DLD1 (cell line): ENCODE measurements around the gene MYO15A.

Source experiments
- in situ Hi-C: cut with HindIII; loops from 2 replicates; pipeline ENCODE4 v1.10.0; 2017; ENCODE audit warnings: low sequenced_read_pairs

Gene MYO15A

GRCh38 chr17:18156171-18156975 is 47.8 kb downstream of the MYO15A start:
- in situ Hi-C loops, result no loop called here

DNA sequence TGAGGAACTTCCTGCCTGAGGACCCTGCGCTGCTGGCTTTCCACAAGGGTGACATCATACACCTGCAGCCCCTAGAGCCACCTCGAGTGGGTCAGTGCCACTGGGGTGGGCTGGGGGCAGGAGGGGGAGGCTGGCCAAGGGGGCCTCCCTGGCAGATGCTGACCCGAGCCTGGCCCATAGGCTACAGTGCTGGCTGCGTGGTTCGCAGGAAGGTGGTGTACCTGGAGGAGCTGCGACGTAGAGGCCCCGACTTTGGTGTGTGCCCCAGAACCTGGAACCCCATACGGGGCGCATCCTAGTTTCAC is 48.4 kb downstream of the MYO15A start:
- in situ Hi-C loops, result no loop called here

GRCh38 chr17:18157354-18157985 is 48.9 kb downstream of the MYO15A start:
- in situ Hi-C loops, result no loop called here

DNA sequence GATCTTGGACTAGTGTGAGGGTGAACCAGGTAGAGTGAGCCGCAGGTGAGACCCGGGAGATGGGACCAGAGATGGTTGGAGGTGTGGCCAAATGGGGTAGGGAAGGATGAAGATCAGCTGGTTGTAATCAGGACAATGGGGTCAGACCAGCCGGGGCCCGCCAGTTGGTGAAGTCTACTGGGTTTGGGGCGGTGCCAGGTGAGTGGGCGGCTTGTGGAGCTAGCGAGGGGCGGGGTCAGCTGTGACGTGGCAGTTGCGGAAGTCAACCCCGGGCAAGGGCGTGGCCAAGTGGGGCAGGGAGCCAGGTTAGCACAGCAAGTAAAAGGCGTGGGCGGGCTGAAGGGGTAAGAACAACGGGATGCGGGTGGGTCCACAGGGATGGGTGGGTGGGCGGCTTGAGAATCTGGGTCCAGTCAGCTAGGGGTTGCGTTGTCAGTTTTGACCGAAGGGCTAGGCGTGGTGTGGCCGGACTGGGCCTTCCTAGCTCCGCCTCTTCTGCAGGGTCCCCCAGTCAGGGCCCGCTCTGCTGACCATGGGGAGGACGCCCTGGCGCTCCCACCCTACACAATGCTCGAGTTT is 49.6 kb downstream of the MYO15A start:
- in situ Hi-C loops, result no loop called here

DNA sequence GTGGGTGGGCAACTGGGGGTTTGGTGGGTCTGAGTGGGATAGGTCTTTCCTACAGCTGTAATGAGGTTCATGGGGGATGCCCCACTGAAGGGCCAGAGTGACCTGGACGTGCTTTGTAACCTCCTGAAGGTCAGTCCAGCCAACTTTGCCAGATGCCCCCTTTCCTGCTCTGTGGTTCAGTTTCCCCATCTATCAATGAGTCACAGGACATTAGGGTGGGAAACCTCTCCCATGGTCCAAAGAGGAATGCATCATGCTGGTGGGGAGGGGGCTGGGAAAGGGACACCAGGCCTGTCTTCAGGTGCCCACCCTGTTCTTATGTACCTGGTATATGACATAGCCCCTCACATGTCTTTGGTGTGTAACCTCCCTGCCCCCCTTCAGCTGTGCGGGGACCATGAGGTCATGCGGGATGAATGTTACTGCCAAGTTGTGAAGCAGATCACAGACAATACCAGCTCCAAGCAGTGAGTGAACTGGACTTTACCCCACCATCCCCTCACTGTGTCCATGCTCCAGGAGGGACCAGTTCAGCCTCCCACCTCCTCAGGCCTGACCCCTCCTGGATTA is 51.1 kb downstream of the MYO15A start:
- in situ Hi-C loops, result no loop called here

GRCh38 chr17:18160128-18160856 is 51.7 kb downstream of the MYO15A start:
- in situ Hi-C loops, result no loop called here

DNA sequence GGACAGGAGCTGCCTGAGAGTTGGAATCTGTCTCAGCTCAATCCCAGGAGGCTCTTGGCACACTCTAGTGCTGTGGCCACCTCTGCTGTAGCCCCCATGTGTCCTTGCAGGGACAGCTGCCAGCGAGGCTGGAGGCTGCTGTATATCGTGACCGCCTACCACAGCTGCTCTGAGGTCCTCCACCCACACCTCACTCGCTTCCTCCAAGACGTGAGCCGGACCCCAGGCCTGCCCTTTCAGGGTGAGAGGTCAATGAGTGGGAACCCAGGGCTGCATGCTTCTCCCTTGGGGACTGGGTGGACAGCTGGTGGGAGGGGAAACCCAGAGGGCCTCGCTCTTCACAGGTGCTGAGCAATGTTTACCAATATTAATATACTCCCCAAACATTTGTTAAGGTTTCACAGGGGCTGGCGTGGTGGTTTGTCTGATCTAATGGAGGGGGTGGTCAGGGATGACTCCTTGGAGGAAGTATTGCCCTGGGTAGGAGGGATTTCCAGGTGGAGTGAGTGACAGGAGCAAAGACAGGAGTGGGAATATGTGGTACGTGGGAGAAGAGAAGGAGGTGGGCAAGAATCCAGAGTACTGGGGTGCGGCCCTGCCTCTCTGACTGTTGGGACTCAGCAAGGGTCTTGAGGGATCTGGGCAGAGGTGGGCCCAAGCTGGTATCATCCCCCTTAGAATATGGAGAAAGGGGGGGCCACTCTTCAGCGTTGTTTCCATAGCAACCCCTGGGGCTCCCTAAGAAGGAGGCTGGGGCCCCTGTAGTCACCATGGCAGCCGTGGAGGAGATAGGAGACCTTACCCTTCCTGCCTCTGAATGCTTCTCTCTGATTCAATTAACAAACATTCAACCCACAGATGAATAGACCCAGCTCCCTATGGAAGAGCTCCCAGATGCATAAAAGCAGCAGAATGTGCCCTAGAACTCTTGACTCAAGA is 52.9 kb downstream of the MYO15A start:
- in situ Hi-C loops, result no loop called here

GRCh38 chr17:18163547-18163946 is 55.0 kb downstream of the MYO15A start:
- in situ Hi-C loops, result no loop called here

DNA sequence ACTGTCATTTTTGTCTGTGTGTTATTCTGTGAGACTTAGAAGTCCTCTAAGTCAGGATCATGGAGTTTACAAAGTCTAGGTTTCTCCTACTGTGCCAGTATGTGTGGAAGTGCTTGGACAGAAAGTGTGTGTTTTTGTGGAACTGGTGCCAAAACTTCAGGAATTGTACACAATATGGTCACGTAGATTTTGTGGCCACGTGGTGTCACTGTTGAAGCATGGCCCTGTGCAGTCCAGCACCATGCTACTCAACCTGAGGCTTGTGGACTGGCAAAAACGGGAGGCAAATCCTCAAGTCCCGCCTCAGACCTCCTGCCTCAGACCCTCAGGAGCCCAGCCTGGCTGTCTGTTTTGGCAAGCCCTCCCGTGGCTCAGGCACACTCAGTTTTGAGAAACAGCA is 58.3 kb downstream of the MYO15A start:
- in situ Hi-C loops, result no loop called here

- in situ Hi-C loops, result no loop called here
Observed at GRCh38 chr17:18167421-18167820, 58.9 kb downstream of the MYO15A start.

GRCh38 chr17:18172531-18173278 is 64.1 kb downstream of the MYO15A start:
- in situ Hi-C loops, result no loop called here

- in situ Hi-C loops, result no loop called here
Observed at GRCh38 chr17:18173740-18174139, 65.2 kb downstream of the MYO15A start.

DNA sequence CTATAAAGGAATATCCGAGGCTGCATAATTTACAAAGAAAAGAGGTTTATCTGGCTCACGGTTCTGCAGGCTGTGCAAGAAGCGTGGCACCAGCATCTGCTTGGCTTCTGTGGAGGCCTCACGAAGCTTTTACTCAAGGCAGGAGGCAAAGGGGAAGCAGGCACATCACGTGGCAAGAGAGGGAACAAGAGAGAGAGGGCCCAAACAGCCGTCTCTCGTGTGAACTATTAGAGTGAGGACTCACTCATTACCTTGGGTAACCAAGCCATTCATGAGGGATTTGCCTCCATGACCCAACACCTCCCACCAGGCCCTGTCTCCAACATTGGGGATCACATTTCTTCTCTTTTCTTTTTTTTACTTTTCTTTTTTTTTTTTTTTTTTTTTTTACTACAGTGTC is 67.6 kb downstream of the MYO15A start:
- in situ Hi-C loops, result no loop called here

- in situ Hi-C loops, result no loop called here
Observed at GRCh38 chr17:18177133-18177532, 68.6 kb downstream of the MYO15A start.

GRCh38 chr17:18177722-18178121 is 69.2 kb downstream of the MYO15A start:
- in situ Hi-C loops, result no loop called here

DNA sequence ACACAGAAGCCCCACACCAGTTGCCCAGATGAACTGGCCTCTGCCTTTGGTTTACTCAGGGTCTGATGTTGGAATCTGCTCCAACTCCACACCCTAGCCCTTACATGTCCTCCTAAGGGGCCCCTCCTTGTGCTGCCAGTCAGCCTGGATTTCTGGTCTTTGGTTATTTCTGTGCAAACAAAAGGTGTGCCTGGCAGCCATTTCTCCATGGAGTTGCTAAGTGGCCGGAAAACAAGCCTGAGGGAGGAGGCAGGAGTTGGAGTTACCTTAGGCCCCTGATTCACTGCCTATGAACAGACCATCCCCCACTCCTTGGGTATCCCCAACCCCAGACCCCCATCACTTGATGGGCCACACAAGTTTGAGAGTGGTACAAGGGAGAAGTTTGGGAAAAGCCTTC is 70.6 kb downstream of the MYO15A start:
- in situ Hi-C loops, result no loop called here

DNA sequence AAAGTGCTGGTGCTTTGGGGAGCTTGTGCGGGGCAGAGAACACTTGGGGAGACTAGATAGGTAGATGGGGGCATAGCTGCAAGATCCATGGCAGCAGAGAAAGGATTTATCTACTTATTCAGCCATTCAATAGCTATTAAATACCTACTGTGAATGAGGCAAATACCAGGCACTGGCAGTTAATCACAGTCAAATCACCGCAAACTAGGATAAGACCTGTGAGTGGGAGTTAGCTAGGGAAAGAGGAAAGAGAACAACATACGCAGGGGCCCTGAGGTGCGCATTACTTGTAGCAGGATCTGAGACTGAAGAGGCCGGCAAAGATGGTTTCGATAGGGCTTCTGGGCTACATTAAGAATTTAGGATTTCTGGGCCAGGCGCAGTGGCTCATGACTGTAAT is 71.2 kb downstream of the MYO15A start:
- in situ Hi-C loops, result no loop called here

- in situ Hi-C loops, result no loop called here
Observed at GRCh38 chr17:18181358-18181757, 72.8 kb downstream of the MYO15A start.

DNA sequence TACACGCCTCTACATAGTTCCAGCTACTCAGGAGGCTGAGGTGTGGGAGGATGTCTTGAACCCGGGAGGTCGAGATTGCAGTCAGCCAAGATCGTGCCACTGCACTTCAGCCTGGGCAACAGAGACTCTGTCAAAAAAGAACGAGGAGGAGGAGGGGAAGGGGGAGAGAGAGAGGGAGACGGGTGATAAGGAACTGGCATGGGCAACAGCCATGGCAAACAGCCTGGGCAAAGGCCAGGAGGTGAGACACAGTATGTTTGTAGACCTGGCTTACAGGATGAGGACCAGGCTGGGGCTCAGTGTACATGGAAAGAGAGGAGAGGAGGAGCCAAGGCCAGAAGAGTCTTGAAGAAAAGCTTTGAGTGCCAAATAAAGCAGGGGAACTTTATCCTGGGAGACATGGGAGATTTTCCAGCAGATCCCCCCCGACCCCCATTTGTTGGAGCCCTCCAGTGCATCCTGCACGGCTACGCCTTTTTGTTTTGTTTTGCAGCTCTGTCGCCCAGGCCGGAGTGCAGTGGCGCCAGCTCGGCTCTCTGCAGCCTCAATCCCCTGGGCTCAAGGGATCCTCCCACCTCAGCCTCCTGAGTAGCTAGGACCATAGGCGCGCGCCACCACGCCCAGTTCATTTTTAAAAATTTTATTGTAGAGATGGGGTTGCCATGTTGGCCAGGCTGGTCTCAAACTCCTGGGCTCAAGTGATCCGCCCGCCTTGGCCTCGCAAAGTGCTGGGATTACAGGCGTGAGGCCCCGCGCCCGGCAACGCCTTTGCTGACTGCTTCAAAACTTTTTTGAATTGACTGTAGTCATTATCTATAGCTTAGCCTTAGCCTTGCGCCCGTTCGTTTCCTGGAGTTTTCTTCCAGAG is 73.8 kb downstream of the MYO15A start:
- in situ Hi-C loops, result no loop called here
